ENCODE results near the gene TMEM192.

The TMEM192 gene

GRCh38 chr4:165031436-165032211 is 81.0 kb downstream of the TMEM192 start, which contains the start of gene TRIM60:
Gene TRIM60 (plus strand): TSS chr4:165031999. CDS start chr4:165040073, 8,074 bp downstream.
- no peak for TF ChIP-seq FOXP2 (optimal IDR thresholded peaks at IDR 0.05; ENCODE audit: borderline replicate concordance, extremely low read depth, extremely low read length, insufficient read depth)
- no peak for TF ChIP-seq TAF1 (IDR thresholded peaks at IDR 0.05; ENCODE audit: borderline replicate concordance, insufficient read depth, low read length)
- no peak for TF ChIP-seq REST (IDR thresholded peaks at IDR 0.05; ENCODE audit: insufficient read depth in 1 of 2, low read depth in 2 of 2, low read length in 2 of 2)
- no peak for TF ChIP-seq SIN3A (IDR thresholded peaks at IDR 0.05; ENCODE audit: borderline replicate concordance, insufficient read depth, low read length)
- TF ChIP-seq POLR2AphosphoS5 (IDR thresholded peaks at IDR 0.05; ENCODE audit: low read depth, low read length), result no peak

GRCh38 chr4:165027762-165028402 is 84.8 kb downstream of the TMEM192 start:
- TF ChIP-seq REST (IDR thresholded peaks at IDR 0.05; ENCODE audit: insufficient read depth in 1 of 2, low read depth in 2 of 2, low read length in 2 of 2), result no peak
- no peak for TF ChIP-seq POLR2AphosphoS5 (IDR thresholded peaks at IDR 0.05; ENCODE audit: low read depth, low read length)
- TF ChIP-seq SIN3A (IDR thresholded peaks at IDR 0.05; ENCODE audit: borderline replicate concordance, insufficient read depth, low read length), result no peak
- TF ChIP-seq TAF1 (IDR thresholded peaks at IDR 0.05; ENCODE audit: borderline replicate concordance, insufficient read depth, low read length), result no peak
- no peak for TF ChIP-seq FOXP2 (optimal IDR thresholded peaks at IDR 0.05; ENCODE audit: borderline replicate concordance, extremely low read depth, extremely low read length, insufficient read depth)

Measured in PFSK-1 (cell line).